H1 (cell line): Measurements from ENCODE around the gene TRDN. TPM values are rescaled to one million over a fixed set of nuclear protein-coding genes. Genes with fewer than 3 reads are reported as not detected.

Experiments used
- CTCF ChIA-PET: fragments of 300-600 bp; sonication (Branson Sonifier 250); formaldehyde crosslinking; loops from one replicate; lab custom pipeline; 2021; ENCODE audit not compliant: partially characterized antibody; lab: Charles Lee
- POLR2A ChIA-PET: fragments of 300-600 bp; sonication (Branson Sonifier 250); formaldehyde crosslinking; loops from one replicate; lab custom pipeline; 2021; ENCODE audit warnings: inconsistent platforms; ENCODE audit not compliant: partially characterized antibody; lab: Charles Lee
- DNase-seq, 2 experiments: peaks; one replicate each; pipeline versions ENCODE4 v3.0.0 to v3.0.0-alpha.2; 2010 to 2022; ENCODE audit warnings: low spot score in 2 of 2, low read depth in 1 of 2, mixed read lengths in 1 of 2
- FAIRE-seq: peaks from 2 replicates; lab custom pipeline; 2011; peaks lifted over from hg19 to GRCh38; lab: Jason Lieb, UNC
- H2AFZ ChIP-seq: 2 replicates; pipeline ENCODE4 v1.8.1; 2012; ENCODE audit warnings: low read length, inconsistent platforms
- H2AK5ac ChIP-seq: 2 replicates; pipeline ENCODE4 v1.6.1; 2013; ENCODE audit warnings: low read depth, low read length
- H2BK120ac ChIP-seq: replicated peaks from 2 replicates; pipeline ENCODE3; 2013; ENCODE audit warnings: low read depth, low read length, inconsistent platforms
- H2BK12ac ChIP-seq: 2 replicates; pipeline ENCODE4 v1.6.1; 2013; ENCODE audit warnings: low read depth, low read length
- H2BK15ac ChIP-seq: 2 replicates; pipeline ENCODE4 v1.6.1; 2013; ENCODE audit warnings: low read length
- H2BK20ac ChIP-seq: 2 replicates; pipeline ENCODE4 v1.6.1; 2013; ENCODE audit warnings: low read length
- H2BK5ac ChIP-seq: 2 replicates; pipeline ENCODE4 v1.6.1; 2013; ENCODE audit warnings: low read depth, low read length
- H3K14ac ChIP-seq: 2 replicates; pipeline ENCODE4 v1.6.1; 2013; ENCODE audit warnings: inconsistent platforms; ENCODE audit not compliant: insufficient read length
- H3K18ac ChIP-seq: 2 replicates; pipeline ENCODE4 v1.6.1; 2013; ENCODE audit warnings: low read length; ENCODE audit errors: extremely low read depth
- H3K23ac ChIP-seq: 2 replicates; pipeline ENCODE4 v1.6.1; 2013; ENCODE audit warnings: inconsistent platforms; ENCODE audit not compliant: insufficient read length
- H3K23me2 ChIP-seq: 2 replicates; pipeline ENCODE4 v1.6.1; 2013; ENCODE audit warnings: low read depth, low read length
- H3K27ac ChIP-seq: 2 replicates; pipeline ENCODE4 v1.6.1; 2011; ENCODE audit warnings: low read depth, low read length, inconsistent platforms
- H3K27me3 ChIP-seq, 4 experiments: replicated peaks in 1 of 4; 1 replicate in 1 of 4; 2 replicates in 3 of 4; pipeline versions ENCODE4 v1.6.1 to v1.8.1; 2011 to 2013; ENCODE audit warnings: low read length in 3 of 4, mild to moderate bottlenecking in 3 of 4, inconsistent platforms in 2 of 4, mixed read lengths in 2 of 4, moderate library complexity in 1 of 4; ENCODE audit not compliant: control insufficient read depth in 3 of 4, insufficient read depth in 3 of 4; ENCODE audit errors: extremely low read depth in 1 of 4
- H3K36me3 ChIP-seq, 4 experiments: 2 replicates each; pipeline versions ENCODE4 v1.6.1 to v1.8.1; 2011 to 2013; ENCODE audit warnings: mild to moderate bottlenecking in 4 of 4, low read length in 3 of 4, moderate library complexity in 2 of 4, control low read depth in 1 of 4, inconsistent platforms in 1 of 4; ENCODE audit not compliant: insufficient read depth in 4 of 4, control insufficient read depth in 2 of 4
- H3K4ac ChIP-seq: replicated peaks from 2 replicates; pipeline ENCODE3; 2013; ENCODE audit warnings: low read length, low read depth, mixed read lengths, inconsistent platforms; ENCODE audit not compliant: insufficient read length
- H3K4me1 ChIP-seq, 4 experiments: replicated peaks in 1 of 4; 1 replicate in 1 of 4; 2 replicates in 3 of 4; pipeline versions ENCODE4 v1.6.1 to v1.8.1; 2011 to 2013; ENCODE audit warnings: low read length in 3 of 4, inconsistent platforms in 2 of 4, mixed read lengths in 1 of 4; ENCODE audit not compliant: insufficient read depth in 4 of 4, control insufficient read depth in 3 of 4
- H3K4me2 ChIP-seq, 2 experiments: 2 replicates each; pipeline versions ENCODE4 v1.6.1 to v1.8.1; 2011 to 2013; ENCODE audit warnings: low read depth in 2 of 2, low read length in 2 of 2, control low read depth in 1 of 2, inconsistent platforms in 1 of 2, mild to moderate bottlenecking in 1 of 2; ENCODE audit not compliant: insufficient read depth in 1 of 2
- H3K4me3 ChIP-seq, 4 experiments: fragments of 200-600, 300-600 bp in 1 of 4; sonication (generic), shearing (Covaris generic), sonication (Bioruptor Twin) in 1 of 4; 2 replicates each; pipeline versions ENCODE4 v1.5.1 to v1.8.1; 2011 to 2016; ENCODE audit warnings: low read length in 4 of 4, low read depth in 3 of 4, control low read depth in 2 of 4, inconsistent platforms in 2 of 4, mild to moderate bottlenecking in 2 of 4, mixed read lengths in 1 of 4, moderate library complexity in 1 of 4; ENCODE audit not compliant: insufficient read depth in 2 of 4; ENCODE audit errors: extremely low read depth in 1 of 4
- H3K56ac ChIP-seq: replicated peaks from 2 replicates; pipeline ENCODE3; 2013; ENCODE audit warnings: low read depth, mild to moderate bottlenecking, mixed read lengths, low read length, inconsistent platforms; ENCODE audit not compliant: insufficient read length
- H3K79me1 ChIP-seq: 2 replicates; pipeline ENCODE4 v1.6.1; 2013; ENCODE audit warnings: low read depth, low read length, control low read depth
- H3K79me2 ChIP-seq, 2 experiments: 2 replicates each; pipeline versions ENCODE4 v1.6.1 to v1.8.1; 2012 to 2013; ENCODE audit warnings: low read length in 2 of 2, mild to moderate bottlenecking in 2 of 2, inconsistent platforms in 1 of 2; ENCODE audit not compliant: insufficient read depth in 2 of 2, control insufficient read depth in 1 of 2
- H3K9ac ChIP-seq, 4 experiments: replicated peaks in 1 of 4; 1 replicate in 1 of 4; 2 replicates in 3 of 4; pipeline versions ENCODE4 v1.6.1 to v1.8.1; 2011 to 2013; ENCODE audit warnings: low read depth in 3 of 4, low read length in 3 of 4, control low read depth in 2 of 4, mild to moderate bottlenecking in 2 of 4, moderate library complexity in 2 of 4, inconsistent platforms in 1 of 4; ENCODE audit errors: extremely low read depth in 1 of 4
- H3K9me3 ChIP-seq, 2 experiments: 2 replicates each; pipeline versions ENCODE4 v1.6.1 to v1.8.1; 2012 to 2013; ENCODE audit warnings: mild to moderate bottlenecking in 2 of 2, moderate library complexity in 2 of 2, control low read depth in 1 of 2, inconsistent platforms in 1 of 2, low read depth in 1 of 2, low read length in 1 of 2, mixed read lengths in 1 of 2; ENCODE audit not compliant: insufficient read depth in 2 of 2
- H4K20me1 ChIP-seq, 2 experiments: replicated peaks in 1 of 2; 2 replicates each; pipeline versions ENCODE3 to v1.8.1; 2011 to 2013; ENCODE audit warnings: inconsistent platforms in 2 of 2, low read length in 2 of 2, mild to moderate bottlenecking in 1 of 2; ENCODE audit not compliant: insufficient read depth in 2 of 2, control insufficient read depth in 1 of 2
- H4K5ac ChIP-seq: 2 replicates; pipeline ENCODE4 v1.6.1; 2013; ENCODE audit warnings: low read length, low read depth, mixed read lengths, inconsistent platforms; ENCODE audit not compliant: insufficient read length
- H4K8ac ChIP-seq: 2 replicates; pipeline ENCODE4 v1.8.0; 2013; ENCODE audit warnings: mild to moderate bottlenecking, moderate library complexity, low read length, inconsistent platforms; ENCODE audit not compliant: insufficient read depth; ENCODE audit errors: extremely low read depth
- H4K91ac ChIP-seq: replicated peaks from 2 replicates; pipeline ENCODE3; 2013; ENCODE audit warnings: low read length, mixed read lengths, inconsistent platforms; ENCODE audit not compliant: insufficient read length
- HDAC6 ChIP-seq: IDR thresholded peaks from one replicate; pipeline ENCODE4 v1.7.1; 2012; ENCODE audit warnings: low read depth, mild to moderate bottlenecking, inconsistent platforms, low read length, moderate library complexity
- SAP30 ChIP-seq: fragments of 300-600 bp; sonication (generic); IDR thresholded peaks from 2 replicates; pipeline ENCODE4 v1.7.1; 2012; ENCODE audit warnings: low read length, moderate library complexity, mild to moderate bottlenecking, inconsistent platforms; ENCODE audit not compliant: insufficient read depth, insufficient replicate concordance
- SIRT6 ChIP-seq: IDR thresholded peaks from one replicate; pipeline ENCODE4 v1.7.1; 2012; ENCODE audit warnings: low read length, inconsistent platforms
- WGBS, 2 experiments: shearing (Covaris generic) in 1 of 2; methylation state at CpG; one replicate each; pipeline versions ENCODE4 v1.1.6 to v1.1.7; 2013 to 2015; ENCODE audit warnings: low lambda C conversion rate in 2 of 2, mixed read lengths in 2 of 2, inconsistent platforms in 1 of 2, low coverage in 1 of 2, missing lambda C conversion rate in 1 of 2; ENCODE audit not compliant: insufficient replicate concordance in 2 of 2, insufficient coverage in 1 of 2, insufficient read length in 1 of 2; ENCODE audit errors: extremely low coverage in 1 of 2, missing lambda C conversion rate in 1 of 2; 5-methylcytosine and 5-hydroxymethylcytosine counted together
- polyA plus RNA-seq, 7 experiments: library from polyadenylated mRNA; depleted of rRNA in 3 of 7; stranded (reverse) in 5 of 7; unstranded in 2 of 7; fragments of >200 nt in 5 of 7; fragments of 200-250 nt in 2 of 7; gene quantifications; 1 replicate in 5 of 7; 2 replicates in 1 of 7; 4 replicates in 1 of 7; pipeline versions ENCODE4 v1.2.1 to v1.2.3, GENCODE V29; 2011 to 2013; ENCODE audit warnings: missing spikeins in 2 of 7, mixed read lengths in 2 of 7
- total RNA-seq: library from RNA; stranded (reverse); fragmentation: NEBNext Ultra II Directional; extraction: Animal tissue kit (Norgen Biotek cat#: 25700); gene quantifications from 2 replicates; pipeline ENCODE4 v1.2.1, GENCODE V29; 2021

Gene TRDN
- total and polyA plus RNA-seq, 2 of the 8 experiments (the other 6 are each of a cell fraction or from before 2014, with no cell fraction given) = 1.6 to 41.6 TPM

DNA sequence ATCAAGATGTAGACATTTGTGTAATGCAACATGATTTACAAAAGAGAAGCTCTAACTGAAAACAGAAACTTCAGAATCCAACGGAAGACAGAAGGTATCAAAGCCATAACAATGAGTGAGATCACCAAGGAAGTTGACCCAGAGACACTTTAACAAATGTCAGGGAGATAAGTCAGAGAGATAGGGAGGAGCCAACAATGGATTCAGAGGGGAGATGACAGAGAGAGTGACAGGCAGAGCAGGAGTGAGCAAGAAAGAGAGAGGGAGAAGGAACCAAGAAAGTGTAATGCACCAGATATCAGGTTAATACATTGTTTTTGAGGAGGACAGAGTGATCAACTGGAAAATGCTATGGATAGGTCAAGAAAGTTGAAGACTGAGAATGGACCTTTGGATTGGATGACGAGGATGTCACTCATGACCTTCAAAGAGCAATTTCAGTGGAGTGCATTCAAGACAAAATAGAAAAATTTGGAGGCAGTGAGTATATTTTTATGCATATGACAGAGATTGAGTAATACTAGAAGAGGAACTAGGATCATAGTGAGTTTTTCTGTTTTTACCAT is 86.6 kb downstream of the TRDN start:
- Histone ChIP-seq H2BK120ac (no peak overlapping the region), H4K91ac (no peak overlapping the region), H2AFZ (peak overlapping the region; percentile 26; the same call in 1 of the 2 replicates), H4K5ac (no peak overlapping the region), H3K79me1 (no peaks in the 10 kb centered on the region), H2BK20ac (no peak overlapping the region), H3K9ac (no peak overlapping the region), H3K36me3 (peaks cover 0 to 6% (median 0%) of the 10 kb centered on the region in 4 experiments; a peak in 2 of 8 replicates), H3K27me3 (no peaks in the 10 kb centered on the region), H4K8ac (no peak overlapping the region), H2BK5ac (no peak overlapping the region), H3K4me3 (no peak overlapping the region), H3K9me3 (no peaks in the 10 kb centered on the region), H4K20me1 (no peaks in the 10 kb centered on the region), H3K4me2 (no peak overlapping the region), H2BK12ac (no peak overlapping the region), H3K23ac (no peak overlapping the region), H3K56ac (no peak overlapping the region), H3K23me2 (no peaks in the 10 kb centered on the region), H3K18ac (no peak overlapping the region), H3K4me1 (no peaks in the 10 kb centered on the region), H3K4ac (no peak overlapping the region), H3K27ac (no peak overlapping the region), H3K79me2 (no peaks in the 10 kb centered on the region), H3K14ac (no peak overlapping the region), H2BK15ac (no peak overlapping the region), H2AK5ac (no peak overlapping the region)
- 86% methylated on average over 2 of the region's 2 CpGs; no CpG with 5 or more reads in 1 of the 2 experiments for WGBS, 2 experiments
- FAIRE-seq (no peak), DNase-seq (no peak)
- TF ChIP-seq HDAC6 (no peak), SIRT6 (no peak), SAP30 (no peak)
- ChIA-PET CTCF (no interaction called here), POLR2A (no interaction called here)
